DMS153 treated with DMSO at 0.1 percent for 48 hours (cell line): Measurements from ENCODE around the gene TRAF2.
"Not testable (repeated sequence)": the region's sequence is repeated elsewhere in the genome, so short reads cannot be mapped to it uniquely, and the experiment has no call there.

Source experiments
- DNase-seq: peaks from one replicate; lab custom pipeline; 2025; ENCODE audit not compliant: unreplicated experiment; lab: John Stamatoyannopoulos, UW

TRAF2 gene

GRCh38 chr9:136882109-136882946 lies 4.0 kb upstream of the TRAF2 start:
- DNase-seq, result no peak

GRCh38 chr9:136882947-136883283 lies 3.4 kb upstream of the TRAF2 start:
- not testable (repeated sequence) for DNase-seq

DNA sequence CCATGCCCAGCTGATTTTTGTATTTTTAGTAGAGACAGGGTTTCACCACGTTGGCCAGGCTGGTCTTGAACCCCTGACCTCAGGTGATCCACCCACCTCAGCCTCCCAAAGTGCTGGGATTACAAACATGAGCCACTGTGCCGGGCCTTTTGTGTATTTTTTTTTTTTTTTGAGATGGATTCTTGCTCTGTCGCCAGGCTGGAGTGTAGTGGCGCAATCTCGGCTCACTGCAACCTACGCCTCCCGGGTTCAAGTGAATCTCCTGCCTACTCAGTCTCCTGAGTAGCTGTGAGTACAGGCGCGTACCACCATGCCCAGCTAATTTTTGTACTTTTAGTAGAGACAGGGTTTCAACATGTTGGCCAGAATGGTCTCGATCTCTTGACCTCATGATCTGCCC lies 2.6 kb upstream of the TRAF2 start:
- DNase-seq, result not testable (repeated sequence)

- no peak for DNase-seq
Measured at GRCh38 chr9:136886610-136887597, 588 bp downstream of the TRAF2 start.

GRCh38 chr9:136888454-136888853 lies 2.1 kb downstream of the TRAF2 start:
- no peak for DNase-seq

DNA sequence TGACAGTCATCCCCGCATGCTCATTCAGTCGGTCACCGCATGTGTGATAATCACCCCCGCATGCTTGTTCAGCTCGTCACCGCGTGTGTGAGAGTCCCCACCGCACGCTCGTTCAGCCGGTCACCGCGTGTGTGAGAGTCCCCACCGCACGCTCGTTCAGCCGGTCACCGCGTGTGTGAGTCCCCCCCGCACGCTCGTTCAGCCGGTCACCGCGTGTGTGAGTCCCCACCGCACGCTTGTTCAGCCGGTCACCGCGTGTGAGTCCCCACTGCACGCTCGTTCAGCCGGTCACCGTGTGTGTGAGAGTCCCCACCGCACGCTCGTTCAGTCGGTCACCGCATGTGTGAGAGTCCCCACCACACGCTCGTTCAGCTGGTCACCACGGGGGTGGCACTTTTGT lies 3.5 kb downstream of the TRAF2 start:
- DNase-seq, result no peak

GRCh38 chr9:136890661-136891060 lies 4.3 kb downstream of the TRAF2 start:
- DNase-seq, result no peak

DNA sequence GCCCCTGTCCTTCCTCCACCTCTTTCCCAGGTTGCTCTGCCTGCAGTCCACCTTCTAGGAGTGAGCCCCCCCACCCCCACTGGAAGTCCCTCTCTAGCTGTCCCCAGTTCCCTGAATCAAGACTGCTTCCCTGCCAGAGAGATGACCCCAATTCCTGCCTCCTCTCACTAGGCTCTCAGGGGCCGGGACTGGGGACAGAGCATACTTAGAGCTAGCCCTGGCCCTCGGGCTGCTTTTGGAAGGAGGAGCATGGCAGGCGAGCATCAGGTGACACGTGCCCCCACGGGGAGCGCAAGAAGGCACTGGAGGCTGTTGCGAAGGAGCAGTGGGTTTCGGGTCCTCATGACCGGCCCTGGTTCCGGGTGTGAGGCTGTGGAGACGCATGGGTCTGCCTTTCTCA lies 9.7 kb downstream of the TRAF2 start:
- DNase-seq, result no peak

DNA sequence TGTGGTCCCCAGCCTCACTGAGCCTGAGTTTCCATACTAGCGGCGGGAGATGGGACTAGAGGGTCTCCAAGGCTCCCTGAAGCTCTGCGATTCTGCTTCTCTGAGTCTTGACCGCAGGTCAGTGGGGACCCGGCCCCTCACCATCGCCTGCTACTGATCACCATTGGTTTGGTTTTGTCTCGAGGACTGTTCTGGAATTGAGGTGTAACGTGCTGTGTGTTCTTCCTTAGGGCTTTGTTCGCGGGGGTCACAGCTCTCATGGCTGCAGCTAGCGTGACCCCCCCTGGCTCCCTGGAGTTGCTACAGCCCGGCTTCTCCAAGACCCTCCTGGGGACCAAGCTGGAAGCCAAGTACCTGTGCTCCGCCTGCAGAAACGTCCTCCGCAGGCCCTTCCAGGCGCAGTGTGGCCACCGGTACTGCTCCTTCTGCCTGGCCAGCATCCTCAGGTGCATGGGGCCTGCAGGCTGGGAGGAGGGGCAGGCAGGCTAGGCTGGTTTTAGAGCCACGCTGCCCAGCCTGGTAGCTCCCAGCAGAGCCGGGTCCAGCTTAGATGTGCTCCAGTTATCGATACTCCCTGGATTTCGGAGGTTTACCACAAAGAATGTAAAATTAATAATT lies 12.3 kb downstream of the TRAF2 start:
- no peak for DNase-seq

- no peak for DNase-seq
Measured at GRCh38 chr9:136899196-136899595, 12.9 kb downstream of the TRAF2 start.

GRCh38 chr9:136900556-136900955 lies 14.2 kb downstream of the TRAF2 start:
- DNase-seq, result no peak

DNA sequence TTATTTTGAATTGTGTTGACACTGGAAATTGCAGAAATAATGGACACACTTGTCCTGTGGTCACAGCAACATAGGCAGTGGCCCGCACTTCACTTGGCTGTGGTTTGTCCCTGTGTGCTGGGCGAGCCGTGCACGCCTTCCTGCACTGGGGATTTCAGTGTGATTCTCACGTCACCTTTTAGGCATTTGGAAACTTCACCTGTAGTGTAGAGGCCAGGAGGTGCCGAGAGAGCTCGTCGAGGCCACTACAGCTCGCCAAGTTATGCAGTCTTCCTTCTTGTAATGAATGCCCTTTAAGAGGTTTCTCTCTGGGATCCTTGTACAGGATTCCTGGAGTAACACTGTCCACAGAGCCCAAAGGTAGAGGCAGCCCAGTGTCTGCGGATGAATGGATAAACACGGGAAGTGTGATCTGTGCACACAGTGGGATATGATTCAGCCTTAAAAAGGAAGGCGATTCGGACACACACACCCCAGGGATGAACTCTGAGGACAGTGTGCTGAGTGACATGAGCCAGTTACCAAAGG lies 14.7 kb downstream of the TRAF2 start:
- DNase-seq, result no peak

- DNase-seq, result no peak
Measured at GRCh38 chr9:136901516-136902258, 15.4 kb downstream of the TRAF2 start.

DNA sequence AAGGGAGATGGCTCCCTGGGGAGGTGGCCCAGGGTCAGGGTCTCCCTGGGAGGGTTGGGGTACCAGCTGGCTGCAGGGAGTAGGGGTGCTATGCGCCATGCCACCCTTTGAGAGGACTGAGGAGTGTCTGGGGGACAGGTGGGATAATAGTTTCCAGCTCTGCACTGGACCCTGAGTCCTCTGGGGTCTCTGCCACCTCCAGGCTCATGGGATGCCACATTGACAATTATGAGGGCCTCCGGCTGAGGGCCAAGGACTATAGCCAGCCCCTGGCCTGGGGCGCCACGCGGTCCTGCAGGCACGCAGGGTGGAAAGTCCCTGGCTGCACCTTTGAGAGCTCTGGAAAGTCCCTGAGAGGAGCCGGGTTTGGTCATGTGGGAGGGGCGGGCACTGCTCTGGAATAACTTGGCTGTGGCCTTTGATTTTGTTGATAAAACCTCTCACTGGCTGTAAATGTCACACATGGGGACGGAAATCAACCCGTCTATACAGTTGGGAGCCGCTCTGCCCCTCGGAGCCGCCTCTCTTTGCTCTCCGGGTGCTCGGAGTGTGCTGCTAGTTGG lies 16.0 kb downstream of the TRAF2 start:
- DNase-seq, result no peak

DNA sequence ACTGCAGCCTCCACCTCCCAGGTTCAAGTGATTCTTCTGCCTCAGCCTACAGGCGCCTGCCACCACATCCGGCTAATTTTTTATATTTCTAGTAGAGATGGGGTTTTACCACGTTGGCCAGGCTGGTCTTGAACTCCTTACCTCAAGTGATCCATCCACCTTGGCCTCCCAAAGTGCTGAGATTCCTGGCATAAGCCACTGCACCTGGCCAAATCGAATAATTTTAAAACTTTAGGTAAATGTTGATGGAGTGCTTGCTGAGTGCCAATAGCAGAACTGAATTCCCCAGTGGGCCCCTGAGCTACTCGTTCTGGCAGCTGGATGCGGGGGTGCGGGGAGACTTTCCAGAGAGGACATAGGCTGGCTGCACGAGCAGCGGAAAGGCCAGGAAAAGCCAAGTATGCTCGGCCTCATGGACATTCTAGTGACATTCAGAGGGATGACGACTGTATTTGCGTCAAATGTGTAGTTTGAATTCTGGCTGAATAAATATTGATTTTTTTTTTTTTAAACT lies 16.8 kb downstream of the TRAF2 start:
- DNase-seq, result no peak

GRCh38 chr9:136906266-136906665 lies 19.9 kb downstream of the TRAF2 start:
- DNase-seq, result no peak

GRCh38 chr9:136907011-136907914 lies 20.9 kb downstream of the TRAF2 start:
- no peak for DNase-seq

DNA sequence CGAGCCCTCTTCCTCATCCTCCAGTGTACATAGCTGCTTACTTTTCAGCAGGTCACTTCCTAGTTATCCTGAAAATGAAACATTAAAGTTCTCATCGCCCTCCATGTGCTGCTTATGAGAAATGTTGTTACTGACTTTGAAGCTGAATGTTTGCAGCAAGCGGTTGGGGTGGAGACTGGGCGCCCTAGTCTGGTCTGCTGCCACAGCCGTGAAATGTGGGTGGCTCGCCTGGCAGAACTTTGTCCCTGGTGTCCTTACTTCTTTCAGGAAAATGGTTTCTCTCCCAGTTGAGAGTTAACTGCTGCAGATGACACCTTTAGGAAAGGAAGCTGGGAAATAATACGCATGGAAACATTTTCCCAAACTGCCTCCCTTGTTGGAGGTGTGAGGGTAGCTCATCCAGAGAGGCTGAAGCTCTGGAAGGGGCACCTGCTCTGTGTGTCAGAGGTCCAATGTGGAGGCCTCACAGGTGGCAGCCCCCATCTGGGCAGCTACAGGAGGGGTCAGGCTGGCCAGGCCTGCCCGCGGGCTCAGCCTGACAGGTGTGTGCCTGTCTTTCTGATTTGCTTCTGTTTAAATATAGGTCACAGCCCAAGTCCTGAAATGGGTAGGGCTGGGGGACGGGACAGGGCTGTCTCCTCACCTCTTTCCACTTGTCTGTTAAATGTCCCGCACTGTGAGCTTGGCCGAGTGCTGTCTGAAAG lies 24.0 kb downstream of the TRAF2 start:
- DNase-seq, result no peak

GRCh38 chr9:136910901-136911245 lies 24.6 kb downstream of the TRAF2 start:
- DNase-seq, result no peak
